GM19351 (cell line): ENCODE measurements around the gene SNCG.
"Not testable (repeated sequence)": the region's sequence is repeated elsewhere in the genome, so short reads cannot be mapped to it uniquely, and the experiment has no call there.

Experiments used
- ATAC-seq: cut with Tn5 transposase; IDR thresholded peaks from one replicate; pipeline ENCODE4 v1.9.1; 2021; ENCODE audit warnings: mild to moderate bottlenecking, moderate library complexity; ENCODE audit not compliant: unreplicated experiment

Gene SNCG

DNA sequence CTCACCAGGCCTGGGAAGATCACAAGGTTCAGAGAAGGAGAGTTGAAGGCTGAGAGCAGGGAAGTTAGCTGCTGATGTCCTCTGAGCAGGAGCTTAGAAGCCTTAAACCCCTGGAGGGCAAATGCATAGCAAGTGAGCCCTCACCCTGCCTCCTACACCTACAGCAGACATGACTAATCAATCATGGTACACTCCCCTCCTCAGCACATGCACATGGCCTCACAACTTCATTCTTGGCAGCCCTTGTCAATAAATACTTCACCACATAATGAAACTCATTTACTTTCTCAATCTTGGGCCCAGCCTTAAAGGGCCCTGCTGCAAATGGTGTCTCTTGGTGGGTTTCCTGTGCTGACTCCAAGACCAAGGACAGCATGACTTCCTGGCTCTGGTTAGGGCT lies 13.9 kb upstream of the SNCG start:
- no peak for ATAC-seq

DNA sequence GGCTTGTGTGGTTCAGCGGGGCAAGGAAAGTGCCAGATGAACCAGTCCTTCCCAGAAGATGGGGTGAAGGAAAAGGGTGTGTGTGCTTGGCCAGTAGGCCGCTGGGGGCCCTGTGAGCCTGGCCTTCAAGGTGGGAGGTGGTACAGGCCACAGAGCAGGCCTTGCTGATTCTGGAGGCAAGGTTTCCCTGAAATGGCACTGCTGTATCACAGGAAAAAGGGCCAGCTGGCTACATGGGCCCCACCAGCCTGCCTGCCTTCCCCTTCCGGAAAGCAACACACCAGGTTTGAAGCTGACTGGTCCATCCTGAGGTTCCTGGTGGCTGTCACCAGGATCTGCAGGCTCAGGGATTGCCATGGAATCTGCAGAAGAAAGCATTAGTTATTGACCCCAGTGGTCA lies 13.5 kb upstream of the SNCG start:
- ATAC-seq = no peak

DNA sequence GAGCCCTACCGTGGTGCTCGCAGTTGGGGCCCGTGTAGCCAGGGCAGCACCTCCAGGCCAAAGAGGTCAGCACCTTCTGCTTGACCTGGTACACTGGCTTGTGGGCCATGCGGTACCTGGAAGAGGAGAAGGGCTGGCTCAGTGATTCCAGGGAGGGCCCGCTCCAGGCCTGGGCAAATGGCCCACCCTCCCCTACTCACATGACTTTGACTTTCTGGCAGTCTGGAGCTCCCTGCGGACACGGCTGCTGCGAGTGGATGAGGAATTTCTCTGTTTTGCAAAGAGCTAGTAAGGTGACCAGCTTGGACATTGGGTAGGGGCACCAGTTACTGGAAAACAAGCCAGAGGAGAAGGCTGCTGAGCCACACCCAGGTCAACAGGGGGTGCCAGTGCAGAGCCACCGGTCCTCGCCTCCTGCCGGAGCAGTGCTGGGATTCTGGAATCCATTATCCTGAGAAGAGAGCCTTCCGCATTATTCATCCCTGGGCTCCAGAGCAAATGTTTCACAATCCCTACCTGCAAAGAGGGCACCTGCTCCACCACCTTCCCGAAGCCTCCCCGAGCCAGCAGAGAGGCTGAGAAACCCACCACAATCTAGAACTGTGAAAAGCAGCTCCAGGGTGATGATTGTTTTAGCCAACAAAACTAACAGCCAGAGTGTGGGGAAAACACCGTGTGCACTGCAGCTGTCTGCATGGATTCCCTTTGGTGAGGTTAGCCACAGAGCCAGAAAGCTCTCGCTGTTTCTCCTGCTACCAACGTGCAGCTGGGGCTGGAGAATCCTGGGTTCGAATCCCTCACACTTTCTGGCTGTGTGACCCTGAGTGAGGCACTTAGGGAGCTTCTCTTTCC lies 12.8 kb upstream of the SNCG start:
- no peak for ATAC-seq

DNA sequence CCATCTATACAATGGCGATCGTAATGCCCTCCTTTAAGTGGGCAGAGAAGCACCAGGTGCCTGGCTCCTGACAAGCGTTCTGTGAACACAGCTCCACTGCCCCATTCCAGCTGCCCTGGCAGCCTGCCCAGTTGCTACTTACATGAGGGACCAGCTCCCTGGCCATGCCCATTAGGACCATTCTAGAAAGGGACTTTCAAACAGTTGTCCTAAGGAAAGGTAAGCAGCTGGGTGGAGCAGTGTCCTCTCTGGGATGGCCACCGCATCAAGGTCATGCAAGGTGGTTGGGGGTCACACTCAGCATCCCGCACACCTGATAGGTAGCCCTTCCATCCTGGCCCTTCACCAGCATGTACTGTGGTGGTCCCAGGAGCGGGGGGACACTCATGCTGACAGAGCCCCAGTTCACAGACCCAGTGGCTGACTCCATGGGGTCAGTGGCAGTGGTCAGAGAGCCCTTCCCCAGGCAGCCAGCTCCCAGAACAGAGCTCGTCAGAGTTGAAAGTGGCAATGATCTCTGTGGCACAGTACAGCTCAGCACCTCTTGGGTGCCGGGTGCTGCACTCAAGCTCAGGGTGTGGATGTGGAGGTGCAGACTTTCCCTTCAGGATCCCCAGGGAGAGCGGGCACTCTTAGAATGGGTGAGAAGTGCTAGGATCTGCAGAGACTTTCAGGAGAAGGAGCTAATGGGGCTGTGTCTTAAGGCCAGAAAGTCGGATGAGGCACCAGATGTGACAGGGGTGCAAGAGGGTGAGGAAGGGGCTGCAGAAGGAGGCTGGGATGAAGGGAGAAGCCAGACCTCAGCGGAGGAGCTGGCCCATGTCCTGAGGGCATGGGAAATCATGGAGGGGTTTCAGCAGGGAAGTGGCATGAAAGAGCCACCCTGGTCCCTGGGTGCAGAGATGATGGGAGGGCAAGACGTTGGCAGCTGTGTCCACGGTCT lies 11.9 kb upstream of the SNCG start:
- no peak for ATAC-seq

DNA sequence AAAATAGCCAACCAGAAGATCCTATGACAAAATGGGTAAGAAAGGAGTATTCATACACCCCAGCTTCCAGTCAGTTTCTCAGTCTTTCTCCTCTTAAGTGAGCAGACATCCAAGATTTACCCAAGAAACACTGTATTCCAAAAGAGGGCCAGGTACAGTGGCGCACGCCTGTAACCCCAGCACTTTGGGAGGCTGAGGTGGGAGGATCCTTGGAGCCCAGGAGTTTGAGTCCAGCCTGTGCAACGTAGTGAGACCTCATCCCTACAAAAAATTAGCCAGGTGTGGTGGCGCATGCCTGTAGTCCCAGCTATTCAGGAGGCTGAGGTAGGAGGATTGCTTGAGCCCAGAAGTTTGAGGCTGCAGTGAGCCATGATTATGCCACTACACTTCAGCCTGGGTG lies 10.6 kb upstream of the SNCG start:
- not testable (repeated sequence) for ATAC-seq

DNA sequence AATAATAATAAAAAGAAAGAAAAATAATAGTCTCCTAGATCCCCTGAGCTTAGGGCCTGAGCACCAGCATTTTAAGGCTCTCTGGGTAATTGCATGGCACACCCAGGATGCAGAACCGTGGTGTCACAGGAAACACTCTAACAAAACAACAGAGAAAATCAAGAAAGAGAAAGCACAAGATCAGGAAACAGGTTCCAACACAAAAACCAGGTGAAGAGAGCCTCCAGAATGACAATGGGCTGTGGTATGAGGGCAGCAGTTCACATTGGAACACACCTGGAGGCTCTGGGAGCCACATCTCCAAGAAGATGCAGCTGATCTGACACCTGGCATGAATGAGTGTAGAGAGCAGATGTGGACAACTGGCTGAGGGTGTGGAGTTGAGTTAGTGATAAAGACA lies 8.1 kb upstream of the SNCG start:
- ATAC-seq = no peak

DNA sequence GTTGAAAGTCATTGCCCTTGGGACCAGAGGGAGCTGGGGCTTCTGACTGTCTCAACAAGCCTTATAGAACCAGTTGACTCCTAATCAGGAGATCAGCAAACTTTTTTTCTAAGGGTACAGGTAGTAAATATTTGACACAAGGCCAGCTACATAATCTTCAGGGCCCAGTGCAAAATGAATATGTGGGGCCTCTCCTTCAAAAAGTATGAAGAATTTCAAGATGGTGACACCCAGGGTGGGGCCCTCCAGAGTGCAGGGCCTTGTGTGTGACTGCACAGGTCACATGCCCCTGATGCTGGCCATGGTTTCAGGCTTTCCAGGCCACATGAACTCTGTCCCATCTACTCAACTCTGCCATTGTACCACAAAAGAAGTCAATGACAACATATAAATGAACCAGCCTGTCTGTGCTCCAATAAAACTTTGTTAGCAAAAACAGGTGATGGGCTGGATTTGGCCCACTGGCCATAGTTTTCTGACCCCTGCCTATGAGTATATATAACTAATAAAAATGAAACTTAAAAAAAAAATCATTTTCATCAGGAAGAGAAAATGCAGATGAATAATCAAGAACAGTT lies 7.1 kb upstream of the SNCG start:
- no peak for ATAC-seq

DNA sequence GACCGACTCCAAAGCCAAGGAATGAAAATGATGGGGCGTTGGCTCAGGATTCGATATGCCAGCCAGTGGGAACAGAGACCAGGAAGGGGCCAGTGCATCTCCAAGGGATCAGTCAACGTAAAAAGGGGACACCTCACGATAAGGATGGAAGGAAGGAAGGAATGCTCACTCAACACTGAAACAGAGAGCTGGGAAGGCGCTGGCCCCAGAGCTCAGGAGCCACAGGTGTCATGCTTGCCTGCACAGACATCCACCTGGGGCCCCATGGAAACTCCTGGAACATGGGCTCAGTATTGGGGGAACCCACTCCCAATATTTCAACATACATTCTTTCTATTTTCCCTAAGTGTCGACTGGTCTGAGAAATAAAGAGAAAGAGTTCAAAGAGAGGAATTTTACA lies 6.3 kb upstream of the SNCG start:
- ATAC-seq = no peak

DNA sequence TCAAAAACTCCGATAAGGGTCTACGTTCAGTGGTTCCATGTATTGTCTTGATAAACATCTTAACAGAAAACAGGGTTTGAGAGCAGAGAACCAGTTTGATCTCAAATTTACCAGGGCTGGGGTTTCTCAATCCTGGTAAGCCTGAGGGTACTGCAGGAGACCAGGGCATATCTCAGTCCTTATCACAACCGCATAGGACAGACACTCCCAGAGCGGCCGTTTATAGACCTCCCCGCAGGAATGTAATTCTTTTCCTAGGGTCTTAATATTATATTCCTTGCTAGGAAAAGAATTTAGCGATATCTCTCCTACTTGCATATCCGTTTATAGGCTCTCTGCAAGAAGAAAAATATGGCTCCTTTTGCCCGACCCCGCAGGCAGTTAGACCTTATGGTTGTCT lies 5.7 kb upstream of the SNCG start:
- ATAC-seq = not testable (repeated sequence)

DNA sequence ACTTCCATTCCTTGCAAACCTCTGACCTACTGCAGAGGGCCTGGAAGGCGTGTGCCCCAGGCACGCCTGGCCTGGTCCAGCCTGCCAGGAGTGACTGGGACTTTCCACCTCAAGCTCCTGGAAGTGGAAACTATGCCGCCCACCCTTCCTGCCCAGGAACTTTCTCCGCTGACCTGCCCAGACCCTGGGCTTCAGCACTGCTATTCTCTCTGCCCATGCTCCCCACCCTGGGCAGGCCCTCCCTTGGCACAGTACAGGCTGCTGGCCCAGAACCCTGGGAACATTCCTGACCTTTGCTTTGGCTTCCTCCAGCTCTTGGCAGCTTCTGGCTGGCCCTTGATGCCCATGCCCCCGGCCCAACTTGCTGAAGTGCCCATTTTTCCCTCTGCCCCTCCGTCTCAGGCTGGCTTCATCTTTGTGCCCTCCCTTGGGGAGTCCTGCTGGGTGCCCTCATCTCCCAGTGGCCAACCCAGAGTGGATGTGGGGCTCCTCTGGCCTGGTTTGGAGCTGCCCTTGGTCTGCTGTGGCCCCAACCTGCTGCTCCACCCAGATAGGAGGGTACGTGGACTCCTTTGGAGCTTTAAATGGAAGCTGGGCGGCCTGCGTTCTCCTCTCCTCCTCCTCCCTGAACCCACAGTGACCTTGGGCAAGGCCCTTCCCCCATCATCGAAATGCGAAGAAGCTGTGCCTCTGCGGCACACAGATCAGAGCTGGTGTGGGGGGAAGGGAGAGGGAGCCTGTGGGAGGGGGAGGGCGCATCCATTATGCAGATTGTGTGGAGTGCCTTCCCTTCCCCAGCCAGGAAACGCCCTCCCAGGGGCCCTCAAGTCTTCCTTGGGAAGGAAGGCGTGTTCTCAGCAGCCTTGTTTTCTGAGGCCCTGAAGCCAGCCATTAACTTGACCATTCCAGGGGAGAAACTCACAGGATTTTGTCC lies 4.4 kb upstream of the SNCG start:
- no peak for ATAC-seq

DNA sequence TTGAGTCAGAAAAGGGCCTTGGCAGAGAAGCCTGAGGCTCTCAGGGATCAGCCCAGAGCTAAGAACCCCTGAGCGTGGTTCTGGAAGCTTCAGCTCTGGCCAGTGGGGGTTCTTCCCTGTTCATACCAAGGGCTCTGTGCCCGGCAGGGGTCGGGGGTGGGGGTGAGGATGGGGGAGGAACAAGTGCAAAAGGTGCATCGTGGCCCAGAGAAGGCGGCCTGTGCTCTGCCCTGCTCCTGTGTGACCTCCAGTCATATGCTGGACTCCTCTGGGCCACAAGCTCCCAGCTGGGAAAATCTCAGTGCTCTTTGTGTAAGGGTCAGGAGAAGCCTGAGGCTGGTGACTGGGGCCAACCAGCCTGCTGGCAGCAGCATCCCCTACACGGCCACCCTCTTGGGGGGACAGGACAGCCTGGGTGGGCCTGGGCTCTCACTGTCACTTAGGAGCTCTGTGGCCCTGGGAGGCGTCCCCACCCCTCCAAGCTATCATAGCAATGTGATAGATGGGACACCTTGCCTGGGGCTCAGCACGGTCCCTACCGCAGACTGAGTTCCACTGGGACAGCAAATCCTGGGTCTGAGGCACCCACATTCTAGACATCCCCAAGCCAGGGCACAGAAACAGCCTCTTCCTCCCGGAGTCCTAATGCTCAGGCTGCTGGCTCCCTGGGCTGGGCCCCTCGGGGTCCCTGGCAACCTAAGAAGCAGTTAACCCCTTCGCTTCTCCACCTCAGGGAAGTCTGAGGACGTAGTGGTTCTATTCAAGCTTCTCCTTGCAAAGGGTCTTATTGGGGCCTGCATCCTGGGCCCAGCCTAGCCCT lies 3.5 kb upstream of the SNCG start:
- no peak for ATAC-seq

DNA sequence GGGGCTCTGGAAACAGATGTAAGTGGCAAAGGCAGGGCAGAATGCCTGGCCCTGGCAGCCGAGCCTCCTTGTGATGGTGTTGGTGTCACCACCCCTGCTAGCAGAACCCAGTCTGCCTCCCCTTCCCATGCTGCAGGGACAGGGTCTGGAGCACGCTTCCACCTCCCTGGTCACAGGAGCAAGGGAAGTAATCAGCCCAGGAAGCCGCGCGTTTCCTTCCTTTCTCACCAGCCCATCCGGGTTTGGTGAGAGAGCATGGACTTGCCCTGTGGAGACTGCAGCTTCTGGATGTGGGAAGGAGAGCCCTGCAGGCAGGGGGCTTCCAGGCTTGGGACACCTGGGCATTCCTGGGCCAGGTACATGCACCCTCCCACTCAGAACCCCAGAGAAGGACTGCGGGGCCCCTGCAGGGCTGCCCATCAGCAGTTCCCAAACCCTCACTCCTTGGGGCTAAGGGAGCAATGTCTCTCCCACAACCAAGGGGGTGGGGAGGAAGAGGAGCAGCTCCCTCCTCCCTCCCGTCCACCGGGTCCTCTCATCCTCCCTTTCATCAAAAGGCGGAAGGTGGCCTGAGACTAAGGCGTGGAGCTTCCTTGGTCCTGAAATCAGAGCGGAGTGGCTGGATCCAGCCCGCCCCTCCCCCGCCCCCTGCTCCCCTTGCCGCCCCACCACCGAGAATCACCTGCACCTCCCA lies 2.8 kb upstream of the SNCG start:
- no peak for ATAC-seq

DNA sequence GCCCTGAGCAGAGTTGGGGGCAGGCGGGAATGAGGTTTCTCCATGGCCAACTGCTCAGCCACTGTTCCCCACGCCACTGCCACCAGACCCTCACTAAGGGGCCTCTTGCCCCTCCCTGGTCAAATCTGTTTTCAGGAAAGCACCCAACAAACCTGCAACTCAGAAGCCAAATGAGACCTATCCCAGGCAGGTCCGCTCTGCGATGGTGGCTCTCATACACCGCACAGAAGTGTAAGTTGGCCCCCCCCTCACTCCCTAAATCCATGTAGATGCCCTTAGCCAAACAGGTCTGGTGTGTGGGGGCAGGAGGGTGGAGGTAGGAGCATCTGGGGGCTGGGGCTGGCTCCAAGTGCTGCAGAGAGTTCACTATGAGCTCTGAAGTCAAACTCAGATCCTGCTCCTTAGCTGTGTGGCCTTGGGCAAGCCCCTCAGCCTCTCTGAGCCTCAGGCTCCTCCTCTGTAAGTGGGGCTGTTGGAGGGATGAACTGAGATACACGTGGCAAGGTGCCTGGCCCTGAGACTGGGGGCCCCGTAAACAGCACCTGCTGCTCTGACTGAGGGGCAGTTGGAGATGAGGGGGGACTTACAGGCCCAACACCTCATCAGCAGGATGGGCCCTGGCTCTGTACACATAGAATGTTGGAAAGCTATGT lies 2.1 kb upstream of the SNCG start:
- ATAC-seq = no peak

DNA sequence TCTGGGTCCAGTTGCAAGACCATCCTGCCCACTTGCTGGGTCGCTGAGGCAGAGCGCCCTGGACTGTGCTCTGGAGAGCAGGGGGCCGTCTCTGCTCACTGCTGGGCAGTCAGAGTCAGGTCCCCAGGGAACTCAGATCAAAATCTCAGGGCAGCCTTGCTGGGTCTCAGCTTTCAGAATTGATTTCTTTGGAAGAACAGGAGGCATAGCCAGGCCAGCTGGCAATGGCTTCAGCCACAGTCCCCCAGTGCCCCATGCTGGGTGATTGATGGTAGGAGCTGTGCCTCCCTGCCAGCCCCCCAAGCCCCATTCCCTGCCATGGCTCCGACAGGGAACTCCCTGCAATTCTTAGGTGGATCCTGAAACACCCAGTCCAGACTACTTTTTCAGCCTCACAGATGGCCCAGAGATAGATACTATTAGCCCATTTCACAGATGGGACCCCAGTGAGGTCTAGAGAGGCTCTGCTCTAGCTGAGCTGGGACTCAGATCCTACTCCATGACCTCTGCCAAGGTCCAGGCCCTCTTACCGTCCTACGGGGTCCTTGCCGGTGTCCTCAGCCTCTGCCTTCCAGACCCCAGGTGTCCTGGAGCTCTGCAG lies 1.5 kb upstream of the SNCG start:
- no peak for ATAC-seq

DNA sequence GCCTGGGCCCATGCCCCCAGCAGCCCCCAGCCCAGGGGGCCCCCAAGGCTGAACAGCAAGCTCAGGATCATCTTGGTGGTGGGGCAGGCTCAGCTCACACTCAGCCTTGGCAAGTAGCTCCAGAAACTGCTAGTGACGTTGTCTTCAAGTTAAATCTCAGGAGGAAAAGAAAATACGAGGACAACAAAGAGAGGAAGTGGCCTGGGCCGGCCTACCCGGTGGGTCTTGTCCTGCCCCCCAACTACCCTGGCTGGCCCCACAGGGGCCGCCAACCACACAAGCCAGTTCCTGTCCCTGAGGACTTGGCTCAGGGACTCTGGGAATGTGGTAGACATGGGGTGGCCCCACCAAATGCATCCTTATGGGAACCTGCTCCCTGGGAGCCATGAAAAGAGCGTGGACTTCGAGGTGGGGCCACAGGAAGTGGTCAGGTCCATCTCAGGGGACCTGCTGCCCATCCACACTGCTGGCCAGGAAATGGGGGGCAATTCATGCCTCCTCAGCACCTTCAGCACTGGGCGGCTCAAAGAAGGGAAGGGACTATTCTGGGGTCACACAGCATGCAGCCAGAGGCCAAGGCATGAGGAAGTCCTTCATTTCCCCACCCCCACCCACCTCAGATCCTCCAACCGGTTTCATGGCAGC lies 806 bp upstream of the SNCG start, which contains the start of gene MMRN2:
MMRN2 (minus strand) TSS at position 145 of the 645 bp plus-strand sequence; CDS start at position 71, 74 bp downstream.
- ATAC-seq = no peak

DNA sequence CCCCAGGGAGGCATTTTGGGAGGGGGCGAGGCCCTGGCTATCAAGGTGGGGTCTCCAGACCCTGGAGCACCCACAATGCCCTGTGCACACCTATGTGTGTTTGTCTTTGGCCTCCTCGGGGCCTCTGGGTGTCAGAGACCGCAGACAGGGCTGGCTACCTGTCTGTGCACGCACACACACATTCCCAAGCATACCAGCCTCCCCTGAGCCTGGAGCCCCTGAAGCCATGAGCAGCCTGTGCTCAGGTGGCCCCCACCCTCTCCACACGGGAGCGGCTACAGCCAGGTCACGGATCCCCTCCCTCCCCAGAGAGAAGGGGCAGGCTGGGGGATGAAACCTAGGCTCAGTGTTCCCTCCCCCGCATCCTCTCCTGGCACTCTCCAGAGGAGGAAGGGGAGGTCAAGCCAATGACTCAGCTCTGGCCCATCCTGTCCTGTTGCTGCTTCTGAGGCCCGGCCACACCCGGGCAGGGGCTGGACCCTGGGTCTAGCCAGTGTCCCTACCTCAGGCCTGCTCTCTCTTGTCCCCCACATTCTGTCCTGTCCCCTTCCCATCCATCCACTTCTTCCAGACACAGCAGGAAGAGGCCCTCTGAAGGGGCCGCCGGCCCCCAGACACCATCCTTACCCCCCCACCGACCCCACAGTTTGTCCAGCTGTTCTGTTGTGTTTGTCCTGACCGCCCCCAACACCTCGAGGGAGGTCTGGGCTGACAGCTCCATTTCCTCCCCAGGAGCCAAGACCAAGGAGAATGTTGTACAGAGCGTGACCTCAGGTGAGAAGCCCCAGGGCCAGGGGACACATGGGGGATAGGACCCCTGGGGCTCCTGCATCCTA lies 720 bp downstream of the SNCG start:
- ATAC-seq = no peak

DNA sequence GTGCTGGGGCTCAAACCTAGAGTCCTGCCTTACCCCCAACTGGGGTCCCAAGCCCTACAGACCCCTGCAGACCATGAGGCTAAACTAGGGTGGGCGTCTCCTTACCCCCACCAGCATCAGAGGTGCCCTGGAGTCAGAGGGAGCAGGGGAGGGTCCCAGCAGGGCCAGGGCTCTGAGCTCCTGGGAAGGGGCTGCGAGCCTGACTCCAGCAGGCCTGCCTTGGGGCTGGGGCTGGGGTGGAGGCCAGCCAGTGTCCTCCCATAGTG lies 1.3 kb downstream of the SNCG start:
- no peak for ATAC-seq
